Fibroblast of skin of left biceps (primary cell): ENCODE results near the gene FGD4.

ENCODE experiments used
- DNase-seq, 2 experiments: peaks; one replicate each; pipeline ENCODE4 v3.0.0-alpha.2; 2013; ENCODE audit warnings: low read depth in 2 of 2

FGD4 gene

GRCh38 chr12:32457251-32458025, 58.1 kb downstream of the FGD4 start:
- no peak for DNase-seq

DNA sequence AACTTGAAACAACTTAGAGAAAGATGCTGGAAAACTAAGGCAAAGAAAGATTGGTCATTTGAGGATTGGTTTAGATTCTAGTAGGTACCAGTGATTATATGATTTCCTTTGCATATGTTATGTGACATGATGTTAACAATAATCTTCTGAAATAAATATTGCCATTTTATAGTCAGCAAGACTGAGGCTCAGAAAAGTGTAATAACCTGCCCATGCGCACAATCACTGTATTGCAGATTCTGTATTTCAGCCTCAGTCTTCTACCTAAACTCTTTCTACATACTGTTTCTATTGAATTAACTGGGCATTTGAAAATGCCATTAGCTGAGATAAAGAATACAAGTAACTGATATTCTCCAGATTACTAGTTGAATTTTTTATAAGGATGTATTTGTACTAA, 61.3 kb downstream of the FGD4 start:
- DNase-seq = no peak

DNA sequence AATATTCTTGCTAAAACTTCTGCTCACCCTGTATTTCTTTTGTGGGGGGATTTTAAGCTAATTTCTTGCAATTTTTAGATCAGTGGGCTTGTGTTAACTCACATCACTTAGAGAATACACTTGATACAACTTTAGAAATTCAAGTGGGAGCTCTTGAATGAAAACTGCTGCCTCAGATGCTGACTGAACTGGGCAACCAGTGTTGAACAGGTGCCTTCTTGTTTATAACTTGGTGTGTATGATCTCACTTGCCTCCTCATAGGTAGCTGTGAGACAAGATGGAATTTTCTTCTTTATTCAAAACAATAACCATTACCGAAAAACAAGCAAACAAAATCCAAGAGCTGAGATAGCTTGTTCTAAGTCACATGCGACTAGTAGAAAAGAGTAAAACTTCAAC, 63.5 kb downstream of the FGD4 start:
- no peak for DNase-seq

DNA sequence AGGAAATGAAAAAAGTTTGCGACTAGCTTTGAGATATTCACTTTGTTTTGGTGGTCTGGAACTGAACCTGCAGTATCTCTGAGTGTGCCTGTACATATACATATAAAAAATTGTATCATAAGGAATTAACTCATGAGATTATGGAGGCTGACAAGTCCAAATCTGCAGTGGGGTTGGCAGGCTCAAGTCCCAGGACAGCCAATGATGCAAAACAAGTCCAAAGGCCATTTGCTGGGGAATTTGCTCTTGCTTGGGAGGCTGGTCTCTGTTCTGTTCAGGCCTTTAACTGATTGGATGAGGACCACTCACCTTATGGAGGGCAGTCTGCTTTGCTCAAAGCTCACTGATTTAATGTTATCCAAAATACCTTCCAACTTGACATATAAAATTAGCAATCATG, 66.8 kb downstream of the FGD4 start:
- DNase-seq = no peak

DNA sequence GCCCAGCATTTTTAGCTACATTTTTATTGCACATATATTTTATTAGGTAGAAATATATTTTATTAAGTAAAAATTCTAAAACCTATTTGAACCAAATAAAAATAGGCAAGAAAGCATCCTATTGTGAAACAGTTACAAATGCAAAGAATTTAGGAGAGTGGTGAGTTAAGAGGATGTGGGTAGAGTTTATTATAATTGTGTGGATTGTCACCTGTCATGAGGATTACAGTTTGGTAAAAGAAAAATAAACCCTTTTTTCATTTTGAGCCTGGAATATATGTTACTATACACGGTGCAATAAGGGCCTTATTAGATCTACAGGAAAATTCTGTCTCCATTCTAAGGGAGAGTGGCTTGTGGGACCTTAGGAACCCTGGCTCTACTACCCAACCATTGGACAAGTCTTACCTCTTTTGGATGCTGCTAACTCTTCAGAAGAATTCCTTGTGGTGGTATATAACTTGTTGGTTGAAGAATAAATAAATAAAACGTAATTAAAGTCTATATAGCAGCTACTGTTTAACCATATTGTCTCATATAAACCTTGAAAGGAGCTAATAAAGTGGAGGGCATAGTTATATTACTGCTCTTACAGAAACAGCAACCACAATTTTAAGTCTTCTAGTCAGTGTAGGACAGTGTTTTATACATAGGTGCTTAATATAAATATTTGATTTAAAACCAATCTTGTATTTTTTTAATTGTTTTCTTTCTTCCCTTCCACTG, 67.8 kb downstream of the FGD4 start:
- no peak for DNase-seq

- no peak for DNase-seq
These were observed 68.9 kb downstream of the FGD4 start for GRCh38 chr12:32467959-32468863.

GRCh38 chr12:32470936-32471470, 71.6 kb downstream of the FGD4 start:
- DNase-seq = no peak

DNA sequence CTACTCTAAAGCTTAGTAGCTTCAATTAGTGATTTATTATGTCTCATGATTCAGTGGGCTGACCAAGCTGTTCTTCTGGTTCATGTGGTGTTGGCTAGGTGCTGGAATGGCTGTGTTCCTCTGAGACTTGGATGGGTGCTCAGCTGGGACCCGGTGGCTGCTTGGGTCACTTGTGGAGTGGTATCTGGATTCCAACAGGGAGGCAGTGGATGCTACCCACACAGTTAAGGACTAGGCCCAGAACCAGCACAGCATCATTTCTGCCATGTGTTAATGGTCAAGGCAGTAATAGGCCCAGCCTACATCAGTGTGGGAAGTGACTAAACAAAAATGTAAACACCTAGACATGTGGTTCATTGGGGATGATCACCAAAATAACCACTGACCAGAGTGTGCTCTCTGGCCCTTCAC, 72.2 kb downstream of the FGD4 start:
- no peak for DNase-seq

GRCh38 chr12:32475724-32476123, 76.4 kb downstream of the FGD4 start:
- DNase-seq = no peak

- no peak for DNase-seq
These were observed 77.1 kb downstream of the FGD4 start for GRCh38 chr12:32476446-32476845.

DNA sequence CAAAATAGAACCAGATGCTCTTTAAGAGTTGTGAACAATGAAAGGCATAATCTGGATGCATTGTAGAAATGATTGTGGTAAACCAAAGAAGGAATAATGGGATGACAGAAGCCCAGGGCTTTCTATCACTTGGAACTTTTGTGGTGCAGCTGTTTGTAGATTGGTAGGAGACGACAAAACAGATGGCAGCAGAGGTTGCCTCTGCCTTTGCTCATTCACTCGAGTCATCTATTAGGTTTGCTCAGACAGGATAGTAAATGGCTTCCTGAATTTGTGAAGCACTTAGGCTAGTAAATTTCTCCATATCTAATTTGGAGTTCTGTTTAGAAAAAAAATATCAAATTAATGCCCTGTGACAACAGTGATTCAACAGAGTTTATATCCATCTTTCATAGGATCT, 78.4 kb downstream of the FGD4 start:
- DNase-seq = no peak

DNA sequence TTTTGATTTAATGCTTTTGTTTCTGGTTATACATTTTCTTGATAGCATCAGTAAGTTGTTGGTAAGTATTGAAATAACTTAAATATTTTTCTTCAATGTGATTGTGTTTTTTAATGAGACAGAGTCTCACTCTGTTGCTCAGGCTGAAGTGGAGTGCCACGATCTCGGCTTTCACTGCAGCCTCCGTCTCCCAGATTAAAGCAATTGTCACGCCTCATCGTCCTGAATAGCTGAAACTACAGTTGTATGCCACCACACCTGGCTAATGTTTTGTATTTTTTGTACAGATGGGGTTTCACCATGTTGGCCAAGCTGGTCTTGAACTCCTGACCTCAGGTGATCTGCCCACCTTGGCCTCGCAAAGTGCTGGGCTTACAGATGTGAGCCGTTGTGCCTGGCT, 78.8 kb downstream of the FGD4 start:
- no peak for DNase-seq

GRCh38 chr12:32478858-32479725, 79.7 kb downstream of the FGD4 start:
- DNase-seq = no peak

DNA sequence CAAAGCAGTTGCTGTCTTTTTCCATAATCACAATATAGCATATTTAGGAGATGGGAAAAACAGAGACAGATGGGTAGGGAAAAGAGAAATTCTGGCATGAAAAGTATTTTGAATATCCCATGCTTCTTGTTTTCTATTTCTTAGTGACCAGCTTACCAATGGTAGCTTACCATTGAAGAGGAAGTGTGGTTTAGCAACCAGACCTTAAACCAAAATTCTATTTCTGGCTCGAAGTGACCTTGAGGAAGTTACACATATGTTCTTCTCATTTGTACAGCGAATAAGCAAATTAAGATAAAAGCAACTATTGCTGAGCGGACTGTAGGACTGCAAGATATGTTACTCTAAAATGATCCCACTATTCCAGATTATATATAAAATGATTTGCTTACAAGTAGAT, 82.9 kb downstream of the FGD4 start:
- no peak for DNase-seq

DNA sequence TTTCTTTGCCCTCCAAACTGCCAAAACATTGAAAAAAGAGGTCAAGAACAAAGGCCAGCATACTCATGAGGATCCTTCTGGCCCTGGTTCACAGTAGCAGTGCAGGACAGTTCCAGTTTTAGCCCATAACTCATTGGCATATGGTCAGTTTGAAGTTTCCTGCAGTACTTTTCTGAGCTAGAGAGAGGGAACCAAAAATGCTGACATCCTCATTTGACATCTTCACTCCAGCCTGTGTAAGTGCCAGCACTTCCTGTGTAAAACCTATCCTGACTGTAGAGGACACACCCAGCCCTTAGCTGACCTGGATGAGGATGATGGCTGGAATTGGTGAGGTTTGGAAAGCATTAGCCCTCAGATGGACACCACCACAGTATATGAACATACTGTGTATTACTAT, 84.1 kb downstream of the FGD4 start:
- DNase-seq = no peak

GRCh38 chr12:32483993-32484392, 84.6 kb downstream of the FGD4 start:
- DNase-seq = no peak

DNA sequence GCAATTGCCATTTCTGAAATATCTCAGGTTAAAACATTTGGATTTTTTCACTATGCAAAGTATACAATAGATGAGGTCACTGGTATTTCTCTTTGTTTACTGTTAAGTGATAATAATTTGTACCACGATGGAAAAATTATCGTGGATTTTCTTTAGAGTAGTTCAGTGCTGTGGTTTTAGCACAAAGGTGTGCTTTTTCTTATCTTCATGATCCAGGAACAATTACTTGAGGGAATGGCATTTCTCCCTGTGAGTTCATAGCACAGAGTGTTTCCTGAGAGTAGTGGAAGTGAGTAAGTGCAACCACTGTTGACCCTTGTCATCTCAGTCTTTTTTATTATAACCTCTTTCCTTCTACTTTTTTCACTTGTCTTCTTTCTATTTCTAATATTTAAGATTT, 86.8 kb downstream of the FGD4 start:
- no peak for DNase-seq

DNA sequence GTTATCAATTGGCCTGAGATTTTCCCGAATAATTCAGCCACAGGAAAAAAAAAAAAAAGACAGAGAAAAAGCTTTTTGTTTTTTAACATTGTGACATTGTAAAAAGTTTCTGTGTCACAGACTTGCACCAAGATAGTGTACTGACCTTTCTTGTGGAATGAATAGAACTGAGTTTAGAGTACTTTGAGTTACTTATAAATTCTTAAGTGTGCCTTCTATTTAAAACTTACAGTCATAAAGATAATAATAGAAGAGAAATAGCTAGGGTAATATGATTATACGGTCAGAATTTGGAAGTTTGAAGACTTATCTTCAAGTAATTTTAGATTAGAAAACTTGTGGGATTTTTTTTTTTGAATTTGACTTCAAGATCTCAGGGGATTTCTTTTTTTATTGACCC, 88.8 kb downstream of the FGD4 start:
- no peak for DNase-seq

DNA sequence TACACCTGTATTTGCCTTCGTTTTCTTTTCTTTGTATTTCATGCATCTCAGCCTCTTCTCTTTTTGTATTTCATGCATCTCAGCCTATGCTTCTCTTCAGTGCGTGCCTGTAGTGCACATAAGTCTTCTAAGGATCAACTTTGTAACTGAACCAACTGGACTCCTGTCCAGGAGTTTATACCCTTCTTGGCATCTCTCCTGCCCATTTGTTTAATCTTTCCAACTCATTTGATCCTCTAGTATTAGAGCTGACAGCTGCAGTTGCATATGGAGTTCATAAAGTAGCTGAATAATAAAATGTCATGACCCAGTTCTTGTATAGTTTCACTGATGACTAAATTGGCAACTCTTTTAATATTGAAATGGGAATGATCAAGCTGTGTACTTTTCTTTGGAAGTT, 89.7 kb downstream of the FGD4 start:
- DNase-seq = no peak

DNA sequence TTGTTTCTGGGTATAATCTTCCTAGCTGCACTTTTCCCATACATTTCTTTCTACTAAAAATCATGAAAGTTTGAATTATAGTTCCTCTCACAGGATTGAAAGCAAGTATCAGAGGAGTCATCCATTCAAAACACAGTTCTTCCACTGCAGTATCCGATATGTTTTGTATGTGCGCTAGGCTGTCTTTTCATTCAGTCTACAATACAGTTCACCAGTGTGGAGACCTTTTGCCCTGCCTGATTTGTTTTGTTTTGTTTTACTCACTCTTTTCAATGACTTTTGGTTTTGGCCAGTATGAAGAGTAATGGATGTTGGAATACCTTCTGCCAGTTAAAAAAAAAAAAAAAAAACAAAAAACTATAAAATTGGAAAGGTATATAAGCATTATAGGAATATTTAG, 91.4 kb downstream of the FGD4 start:
- no peak for DNase-seq

GRCh38 chr12:32493282-32493681, 93.9 kb downstream of the FGD4 start:
- DNase-seq = no peak
